NCI-H1092 (cell line): ENCODE data around the gene PDXDC1.
"Not testable (repeated sequence)": the region's sequence is repeated elsewhere in the genome, so short reads cannot be mapped to it uniquely, and the experiment has no call there.

Source experiments
- DNase-seq: peaks from one replicate; lab custom pipeline; 2025; lab: John Stamatoyannopoulos, UW

The PDXDC1 gene

DNA sequence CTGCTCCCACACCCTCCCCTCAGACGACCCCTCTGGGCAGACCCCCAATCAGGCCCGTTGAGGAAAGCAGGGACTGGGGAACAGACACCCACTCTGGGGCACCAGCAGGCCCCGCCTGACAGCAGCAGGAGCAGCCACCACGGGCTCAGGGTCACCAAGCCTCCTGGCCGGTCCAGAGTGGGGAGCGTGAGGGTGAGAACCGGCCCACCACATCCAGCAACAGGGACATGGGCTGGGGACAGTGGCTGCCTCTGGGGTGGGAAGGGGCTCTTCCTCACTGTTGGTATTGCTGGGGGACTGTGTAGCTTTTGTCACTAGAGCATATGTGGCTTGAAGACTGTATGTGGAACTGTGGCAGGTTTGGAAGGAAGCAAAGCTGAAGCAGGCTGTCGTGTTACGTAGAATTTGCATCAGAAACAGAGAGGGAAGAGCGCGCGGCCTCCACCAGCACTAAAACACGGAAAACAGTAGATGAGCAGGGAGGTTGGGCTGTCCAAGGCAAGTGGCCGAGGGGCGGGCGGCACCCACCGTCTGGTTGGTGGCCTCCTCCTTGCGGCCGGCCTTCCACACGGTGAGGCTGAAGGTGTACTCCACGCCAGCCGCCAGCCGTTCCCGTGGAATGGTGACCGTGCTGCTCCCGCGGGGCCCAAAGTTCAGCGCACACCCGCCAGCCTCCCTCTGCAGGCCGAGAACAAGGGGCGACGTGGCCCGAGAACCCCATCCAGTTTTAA, 160.1 kb downstream of the PDXDC1 start:
- DNase-seq: not testable (repeated sequence)

DNA sequence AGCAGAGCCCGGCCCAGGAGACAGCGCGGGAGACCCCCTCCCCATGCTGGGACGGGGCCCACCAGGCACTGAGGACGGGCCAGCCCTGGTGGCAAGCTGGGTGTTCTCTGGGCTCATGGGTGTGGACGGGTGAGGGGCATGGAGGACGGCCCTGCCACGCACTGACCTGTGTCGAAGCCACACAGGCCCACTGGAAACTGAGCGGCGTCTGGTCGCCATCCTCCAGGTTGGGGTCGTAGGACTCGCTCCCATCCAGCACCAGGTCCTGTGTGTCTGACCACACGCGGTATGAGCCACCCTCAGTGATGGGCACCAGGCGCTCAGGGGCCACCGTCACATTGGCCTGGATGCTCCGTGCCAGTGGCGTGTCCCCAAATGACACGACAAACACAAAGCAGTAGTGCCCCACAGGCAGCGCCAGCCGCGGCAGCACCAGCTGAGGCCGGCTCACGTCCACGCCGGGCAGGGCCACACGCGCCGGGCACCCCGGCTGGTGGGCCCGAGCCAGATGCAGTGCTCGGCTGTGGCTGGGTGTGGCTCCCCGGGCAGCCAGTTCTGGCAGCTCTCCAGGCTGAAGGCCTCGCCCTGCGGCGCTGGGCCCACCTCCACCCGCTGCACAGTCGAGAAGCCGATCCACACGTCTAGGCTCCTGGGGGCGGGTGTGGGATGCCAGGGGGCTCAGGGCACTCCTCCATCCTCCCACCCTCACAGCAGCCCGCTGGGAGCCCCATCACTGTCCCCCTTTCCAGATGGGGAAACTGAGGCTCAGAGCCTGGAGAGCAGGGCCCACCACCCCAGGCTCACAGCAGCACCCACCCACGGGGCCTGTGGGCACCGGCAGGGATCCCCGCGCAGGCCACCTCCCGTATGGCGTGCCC, 160.9 kb downstream of the PDXDC1 start:
- DNase-seq: not testable (repeated sequence)

DNA sequence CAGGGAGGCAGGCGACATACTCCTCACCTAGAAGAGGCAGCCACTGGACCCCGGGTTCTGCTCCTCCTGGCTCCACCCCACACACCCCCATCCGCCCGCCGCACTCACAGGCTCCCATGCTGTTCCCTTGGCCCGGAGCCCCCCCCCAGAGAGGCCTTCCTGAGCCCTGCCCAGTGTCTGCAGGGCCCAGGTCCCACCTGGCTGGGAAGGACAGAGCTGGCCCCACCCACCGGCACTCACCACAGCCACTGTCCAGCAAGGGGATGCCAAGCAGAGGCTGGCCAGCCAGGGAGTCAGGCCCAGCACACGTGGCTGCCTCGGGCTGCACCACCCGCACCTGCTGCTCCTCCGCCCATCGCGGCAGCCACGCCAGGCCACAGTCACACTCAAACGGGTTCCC, 162.7 kb downstream of the PDXDC1 start:
- not testable (repeated sequence) for DNase-seq

DNA sequence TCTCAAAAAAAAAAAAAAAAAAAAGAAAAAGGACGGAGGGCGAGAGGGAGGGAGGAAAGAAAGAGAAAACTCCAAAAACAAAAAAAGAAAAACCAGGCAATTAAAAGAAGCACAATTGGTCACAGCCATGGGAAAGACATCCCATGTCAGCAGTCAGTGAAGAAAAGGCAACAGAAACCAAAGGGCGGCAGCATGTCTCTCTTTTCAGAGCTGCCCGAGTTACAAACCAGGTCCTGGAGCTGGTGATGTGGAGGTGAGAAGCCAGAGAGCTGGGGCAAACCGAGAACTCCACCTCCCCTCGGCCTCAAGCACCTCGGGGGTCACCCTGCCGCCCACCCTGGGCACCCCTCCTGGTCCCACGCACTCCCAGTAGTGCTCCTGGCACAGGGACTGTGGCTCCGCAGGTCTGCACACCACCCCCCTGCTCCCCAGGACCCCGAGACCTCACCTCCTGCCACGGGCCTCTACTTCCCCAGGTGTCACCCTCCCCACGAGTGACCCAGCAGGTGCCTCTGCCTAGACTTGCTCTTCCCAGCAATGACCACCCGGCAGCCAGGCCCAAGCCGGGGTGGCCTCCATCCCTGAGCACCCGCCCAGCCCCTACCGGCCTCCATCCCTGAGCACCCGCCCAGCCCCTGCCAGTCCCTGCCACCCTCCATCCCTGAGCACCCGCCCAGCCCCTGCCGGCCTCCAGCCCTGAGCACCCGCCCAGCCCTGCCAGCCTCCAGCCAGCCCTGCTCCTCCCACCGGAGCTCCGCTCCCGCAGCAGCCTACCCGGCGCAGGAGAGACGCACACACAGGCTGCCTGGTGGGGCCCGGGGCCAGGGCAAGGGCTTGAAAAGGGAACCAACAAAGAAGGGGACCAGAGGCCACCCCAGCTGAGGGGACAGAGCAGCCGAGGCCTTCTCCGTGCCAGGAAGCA, 165.9 kb downstream of the PDXDC1 start:
- not testable (repeated sequence) for DNase-seq

DNA sequence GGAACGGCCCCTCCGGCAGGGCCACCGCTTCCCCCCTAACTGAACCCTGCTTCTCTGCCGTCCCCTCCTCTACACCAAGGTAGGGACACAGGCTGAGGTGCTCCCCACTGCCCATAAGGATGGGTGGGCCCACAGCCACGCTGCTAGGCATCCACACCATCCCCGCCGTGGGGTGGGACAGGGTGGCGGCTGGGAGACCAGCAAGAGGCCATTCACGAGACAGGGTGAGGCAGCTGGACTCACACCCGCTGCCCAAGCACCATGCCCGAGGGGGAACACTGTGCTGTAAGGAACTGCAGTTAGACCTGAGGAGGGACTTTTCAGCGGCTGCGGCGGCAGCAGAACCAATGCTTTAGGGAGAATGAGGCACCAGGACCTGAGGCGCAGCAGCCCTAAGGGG, 166.8 kb downstream of the PDXDC1 start:
- no peak for DNase-seq

DNA sequence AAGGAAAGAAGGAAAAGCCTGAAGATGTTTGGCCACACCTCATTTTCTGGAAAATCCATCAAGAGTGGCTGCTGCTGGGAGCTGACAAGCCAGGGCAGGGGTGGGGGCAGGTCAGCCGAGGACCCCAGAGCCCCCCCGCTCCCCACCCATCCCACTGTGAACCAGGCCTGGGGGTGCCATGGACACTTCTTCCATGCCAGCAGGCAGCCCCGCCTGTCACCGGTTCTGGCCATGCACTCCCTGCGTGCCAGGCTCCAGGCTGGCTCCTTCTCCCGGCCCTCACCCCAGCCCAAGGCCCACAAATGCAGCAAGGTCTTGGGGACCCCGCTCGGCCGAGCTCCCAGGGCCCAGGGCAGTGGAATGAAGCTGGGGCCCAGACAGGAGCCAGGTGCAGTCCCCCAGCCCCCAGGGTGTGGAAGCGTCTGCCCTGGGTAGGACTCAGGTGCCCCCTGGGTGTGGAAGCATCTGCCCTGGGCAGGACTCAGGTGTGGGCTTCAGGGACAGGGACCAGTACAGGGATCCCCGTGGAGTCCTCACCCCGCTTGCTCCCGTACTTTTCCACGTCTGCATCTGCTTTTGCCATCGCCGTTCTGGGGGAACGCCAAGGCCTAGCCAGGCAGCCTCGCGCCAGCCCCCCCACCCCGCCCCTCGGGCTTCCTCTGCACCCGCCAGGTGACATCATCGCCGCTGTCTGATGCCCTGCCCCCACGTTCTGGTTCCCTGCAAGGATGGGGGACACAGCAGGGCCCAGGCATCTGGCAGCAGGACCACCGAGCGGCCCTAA, 167.5 kb downstream of the PDXDC1 start:
- DNase-seq: not testable (repeated sequence)

DNA sequence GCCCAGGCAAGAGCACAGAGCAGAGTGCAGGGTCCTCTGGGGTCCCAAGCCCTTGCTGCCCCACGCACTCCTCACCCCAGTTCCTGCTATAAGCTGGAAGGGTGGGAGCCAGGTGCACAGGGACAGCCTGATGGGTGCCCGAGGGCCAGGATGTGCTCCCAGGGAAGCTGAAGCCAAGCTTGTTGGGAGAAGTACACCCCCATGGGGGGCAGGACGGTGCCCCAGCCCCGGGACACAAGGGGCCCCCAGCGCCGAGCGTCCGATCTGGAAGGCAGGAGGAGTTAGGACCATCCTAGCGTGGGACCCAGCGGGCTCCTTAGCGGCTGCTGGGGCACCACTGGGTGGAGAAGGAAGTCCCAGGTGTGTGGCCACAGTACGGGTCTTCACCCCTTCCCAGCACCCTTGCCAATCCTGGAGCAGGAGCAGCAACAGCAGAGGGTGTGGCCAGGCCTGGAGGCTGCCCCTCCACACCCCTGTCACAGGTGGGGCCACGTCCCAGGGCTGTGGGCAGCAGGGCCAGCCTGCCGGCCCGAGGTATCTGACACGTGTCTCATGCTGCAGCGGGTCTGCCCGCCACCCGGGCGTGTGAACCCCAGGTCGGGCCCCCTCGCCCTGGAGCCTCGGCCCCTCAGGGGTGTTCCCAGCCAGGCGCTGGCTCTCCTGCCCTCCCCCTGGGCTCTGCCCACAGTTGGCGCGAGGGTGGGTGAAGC, 168.2 kb downstream of the PDXDC1 start:
- not testable (repeated sequence) for DNase-seq

DNA sequence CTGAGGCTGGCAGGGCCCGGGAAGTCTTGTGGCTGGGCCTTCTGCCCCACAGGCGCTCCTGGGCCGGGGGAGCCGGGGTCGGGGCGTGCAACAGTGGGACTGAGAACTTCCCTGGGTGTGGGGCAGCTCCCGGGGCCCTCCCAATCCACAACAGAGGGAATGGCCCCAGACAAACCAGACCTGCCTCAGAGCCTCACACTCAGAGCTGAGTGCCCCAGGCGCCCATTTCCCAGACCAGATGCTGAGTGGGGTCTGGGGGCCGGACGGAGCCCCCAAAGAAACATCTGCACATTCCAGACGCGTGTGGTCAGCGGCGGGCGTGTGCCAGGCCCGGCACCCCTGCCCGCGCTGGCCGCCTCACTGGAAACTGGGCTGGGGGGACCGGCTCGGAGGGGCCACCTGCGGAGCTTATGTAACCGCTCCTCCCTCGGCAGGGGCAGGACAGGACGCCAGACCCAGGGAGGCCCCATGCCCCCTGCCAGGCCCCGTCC, 168.8 kb downstream of the PDXDC1 start:
- DNase-seq: not testable (repeated sequence)

DNA sequence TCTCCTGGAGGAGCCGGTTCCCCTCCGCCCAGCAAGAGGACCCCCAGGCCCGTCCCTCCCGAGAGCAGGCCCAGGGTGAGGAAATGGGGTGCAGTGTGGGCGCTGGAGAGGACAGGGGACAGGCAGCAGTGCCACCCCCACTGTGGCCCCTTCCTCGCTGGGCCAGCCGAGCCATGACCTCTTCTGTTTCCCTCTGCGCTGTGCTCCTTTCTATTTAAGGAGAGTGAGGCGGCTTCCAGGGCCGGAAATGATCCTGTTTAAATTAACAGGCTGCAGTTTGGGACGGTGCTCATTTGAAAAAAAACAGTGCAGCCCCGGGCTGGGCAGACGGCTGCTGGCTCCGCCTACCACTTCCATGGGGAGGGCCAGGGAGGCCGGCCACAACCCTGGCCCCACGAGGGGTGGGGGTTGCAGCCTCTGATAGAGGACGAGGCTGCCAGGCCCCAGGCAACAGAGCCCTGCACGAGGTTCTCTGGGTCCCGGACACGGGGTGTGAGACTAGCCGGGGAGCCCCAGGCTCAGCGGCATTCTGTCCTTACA, 169.3 kb downstream of the PDXDC1 start:
- not testable (repeated sequence) for DNase-seq

DNA sequence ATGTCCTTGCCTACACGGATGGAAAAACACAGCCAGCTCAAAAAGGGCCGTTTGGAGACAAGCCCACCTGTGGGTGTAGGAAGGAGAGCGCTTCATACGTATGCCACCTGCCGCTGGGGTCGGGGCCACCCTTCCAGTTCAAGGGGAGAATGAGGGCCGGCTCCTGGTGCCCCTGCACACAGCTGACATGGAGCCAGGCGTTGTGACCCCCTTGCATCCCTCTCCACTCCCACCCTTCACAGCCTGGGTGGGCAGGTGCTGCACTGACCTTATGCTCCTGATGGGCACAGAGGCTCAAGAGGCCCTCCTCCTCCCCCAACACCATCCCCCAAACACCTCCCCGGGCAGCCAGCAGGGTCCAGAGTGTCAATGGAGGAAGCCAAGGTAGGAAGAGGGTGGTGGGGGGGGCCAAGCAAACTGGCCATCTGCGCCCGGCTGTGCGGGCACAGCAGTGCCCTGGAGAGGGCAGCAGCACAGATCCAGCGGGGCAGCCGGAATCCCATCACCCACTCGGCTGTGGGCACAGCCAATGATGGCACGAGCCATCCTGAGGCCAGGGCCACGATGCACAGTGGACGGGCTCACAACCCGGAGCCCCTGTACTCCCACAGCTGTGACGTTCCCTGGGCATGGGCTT, 170.1 kb downstream of the PDXDC1 start:
- DNase-seq: not testable (repeated sequence)

DNA sequence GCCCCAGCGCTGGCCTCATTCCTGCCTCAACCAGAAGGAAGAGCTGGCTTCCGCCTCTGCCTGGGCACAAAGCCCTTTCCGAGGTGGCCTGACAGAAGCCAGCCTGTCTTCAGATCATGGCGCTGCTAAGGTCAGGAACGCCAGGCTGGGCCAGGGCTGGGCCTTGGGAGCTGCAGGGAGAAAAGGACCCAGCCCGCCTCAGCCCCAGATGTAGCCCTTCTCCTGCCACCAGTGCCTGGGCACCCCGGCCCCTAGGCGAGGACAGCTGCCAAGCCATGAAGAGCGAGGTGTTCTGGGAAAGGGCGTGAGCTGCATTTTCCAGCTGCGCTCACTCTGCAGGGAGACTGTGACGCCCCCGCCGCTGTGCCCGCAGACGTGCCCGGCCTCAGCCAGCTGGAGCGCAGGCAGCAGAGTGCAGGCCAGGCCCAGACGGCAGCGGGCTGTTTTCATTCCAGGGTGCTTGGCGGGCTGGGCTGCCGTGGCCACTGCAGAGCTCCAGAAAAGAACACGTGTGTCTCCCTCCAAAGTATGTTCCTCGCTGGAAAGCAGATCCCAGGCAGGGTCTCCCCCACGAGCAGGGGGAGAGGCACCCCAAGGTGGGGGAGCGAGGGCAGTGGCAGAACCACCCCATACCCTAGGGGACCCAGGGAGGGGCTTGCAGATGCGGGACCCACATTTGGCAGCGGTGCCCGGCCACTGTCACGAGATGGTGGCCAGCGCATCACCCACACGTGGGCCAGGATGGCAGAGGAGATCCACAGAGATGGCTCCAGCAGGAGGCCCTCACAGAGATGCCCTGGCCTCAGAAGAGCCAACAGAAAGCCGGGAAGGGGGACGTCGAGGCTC, 170.8 kb downstream of the PDXDC1 start:
- not testable (repeated sequence) for DNase-seq

DNA sequence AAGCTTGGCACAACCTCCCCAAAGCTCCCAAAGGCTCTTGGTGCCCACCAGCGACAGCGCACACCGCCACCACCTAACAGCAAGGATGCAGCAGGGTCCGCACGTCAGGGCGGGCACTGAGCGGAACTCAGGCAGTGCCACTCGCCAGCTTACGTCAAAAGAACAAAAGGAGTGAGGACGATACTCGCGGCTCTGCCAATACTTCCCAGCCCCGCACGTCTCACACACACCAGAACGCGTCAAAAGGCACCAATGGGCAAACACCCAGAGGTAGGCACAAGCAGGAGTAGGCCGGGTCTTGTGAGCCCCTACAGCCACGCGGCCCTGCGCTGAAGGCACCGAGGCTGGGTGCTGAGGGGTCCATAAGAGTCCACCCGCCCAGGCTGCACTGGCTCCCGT, 171.4 kb downstream of the PDXDC1 start:
- not testable (repeated sequence) for DNase-seq

DNA sequence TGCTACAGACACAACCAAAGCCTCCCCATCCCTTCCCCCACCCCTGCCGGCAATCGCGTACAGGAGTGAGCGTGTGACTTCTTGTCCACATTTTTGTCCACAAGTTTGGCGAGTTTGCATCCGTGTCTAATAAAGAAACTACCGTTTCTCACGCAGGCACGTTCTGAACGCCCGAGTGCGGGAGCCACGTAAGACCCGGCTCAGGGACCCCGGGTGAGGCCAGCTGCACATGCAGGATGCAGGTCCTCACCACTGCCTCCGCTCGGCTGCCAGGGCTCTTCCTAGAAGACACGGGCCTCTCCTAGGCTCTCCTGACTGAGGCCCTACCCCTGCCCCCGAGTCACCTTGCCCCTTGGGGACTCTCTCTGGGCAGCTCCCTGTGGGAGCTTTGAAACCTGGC, 174.0 kb downstream of the PDXDC1 start:
- DNase-seq: not testable (repeated sequence)

DNA sequence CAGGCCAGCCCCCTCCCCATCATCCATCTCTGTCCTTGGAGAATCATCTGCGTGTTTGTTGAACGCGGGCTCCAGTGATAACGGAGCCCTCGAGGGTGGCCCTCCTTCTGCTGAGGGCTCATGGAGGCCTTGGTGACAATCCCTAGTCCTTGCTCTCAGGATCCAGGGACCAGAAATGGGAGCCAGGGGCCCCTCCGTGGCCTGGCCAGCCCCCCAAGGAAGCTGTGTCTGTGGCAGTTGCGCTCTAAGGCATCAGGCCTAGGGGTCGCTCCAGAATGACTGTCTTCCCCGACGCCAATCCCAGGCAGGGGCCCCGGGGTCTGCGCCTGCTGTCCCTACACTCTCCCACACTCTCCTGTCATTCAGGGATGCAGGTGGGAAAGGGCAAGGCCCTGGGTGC, 174.4 kb downstream of the PDXDC1 start:
- not testable (repeated sequence) for DNase-seq

DNA sequence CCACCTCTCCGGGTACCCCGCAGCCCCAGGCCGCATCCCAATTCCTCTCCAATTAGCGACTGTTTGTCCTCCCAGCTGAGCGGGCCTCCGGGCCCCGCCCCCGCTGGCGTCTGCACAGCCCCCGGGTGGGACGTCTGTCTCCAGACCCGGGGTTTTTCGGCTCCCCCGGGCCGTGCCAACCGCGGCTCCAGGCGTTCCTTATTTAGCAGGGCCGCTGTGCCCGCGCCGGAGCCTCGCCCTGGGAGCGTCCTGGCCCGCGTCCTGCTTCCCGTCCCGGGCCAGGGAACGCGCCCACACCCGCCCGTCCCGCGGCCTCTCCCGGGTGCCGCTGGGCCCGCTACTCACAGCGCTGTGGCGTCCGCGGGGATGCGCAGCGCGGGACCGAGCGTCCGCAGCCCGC, 179.2 kb downstream of the PDXDC1 start:
- not testable (repeated sequence) for DNase-seq

DNA sequence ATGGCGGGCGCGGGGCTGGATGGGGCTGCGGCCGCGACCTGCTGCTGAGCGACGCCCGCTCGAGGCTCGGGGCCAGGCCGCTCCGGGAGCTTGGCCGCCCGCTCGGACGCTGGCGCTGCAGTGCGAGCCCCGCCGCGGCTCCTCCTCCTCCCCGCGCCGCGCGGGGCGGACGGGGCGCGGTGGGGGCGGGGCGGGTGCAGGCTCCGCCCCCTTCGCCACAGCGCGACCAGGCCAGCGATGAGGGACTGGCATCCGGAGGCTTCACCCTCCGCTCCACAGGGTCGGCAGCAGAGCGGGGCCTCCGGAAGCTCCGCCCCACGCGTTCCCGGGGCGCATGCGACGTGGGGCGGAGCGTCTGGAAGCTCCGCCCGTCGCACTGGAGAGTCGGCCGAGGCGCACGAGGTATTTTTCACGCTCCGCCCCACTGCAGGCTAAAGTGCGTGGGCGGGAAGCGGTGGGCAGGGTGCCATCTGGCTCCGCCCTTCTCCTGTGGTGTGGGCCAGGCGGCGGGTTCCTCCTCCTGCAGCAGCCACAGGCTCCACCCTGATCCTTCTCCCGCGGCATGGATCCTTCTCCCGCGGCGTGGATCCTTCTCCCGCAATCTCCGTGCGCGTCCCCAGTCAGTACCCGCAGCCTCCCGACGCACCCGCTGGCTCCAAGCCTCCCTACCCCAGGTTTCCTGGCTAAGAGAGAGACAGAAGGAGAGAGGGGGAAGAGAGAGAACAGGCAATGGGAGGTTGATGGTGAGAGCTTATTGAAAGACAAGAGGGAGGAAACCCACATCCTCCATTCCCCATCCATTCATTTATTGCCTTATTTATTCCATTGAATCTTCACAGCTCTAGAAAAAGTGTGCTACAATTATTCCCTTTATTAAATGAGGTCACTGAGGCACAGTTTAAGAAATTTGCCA, 180.1 kb downstream of the PDXDC1 start:
- DNase-seq: peak; percentile 85

DNA sequence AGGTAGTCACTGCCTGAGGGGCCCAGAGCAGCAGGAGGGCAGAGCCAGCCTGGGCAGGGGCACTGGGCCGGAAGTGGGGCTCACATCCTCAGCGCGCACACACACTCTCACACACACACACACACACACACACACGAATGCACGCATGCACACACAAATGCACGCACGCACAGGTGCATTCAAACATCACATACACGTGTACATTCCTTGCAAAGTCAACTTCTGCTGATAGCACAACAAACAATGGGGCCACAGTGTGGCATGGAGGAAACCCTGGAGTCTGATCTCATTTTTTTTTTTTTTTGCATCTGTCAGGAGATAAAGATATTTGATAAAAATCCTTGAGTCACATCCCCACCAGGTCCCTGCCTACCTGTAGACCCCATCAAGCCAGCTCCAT, 182.8 kb downstream of the PDXDC1 start:
- DNase-seq: not testable (repeated sequence)

DNA sequence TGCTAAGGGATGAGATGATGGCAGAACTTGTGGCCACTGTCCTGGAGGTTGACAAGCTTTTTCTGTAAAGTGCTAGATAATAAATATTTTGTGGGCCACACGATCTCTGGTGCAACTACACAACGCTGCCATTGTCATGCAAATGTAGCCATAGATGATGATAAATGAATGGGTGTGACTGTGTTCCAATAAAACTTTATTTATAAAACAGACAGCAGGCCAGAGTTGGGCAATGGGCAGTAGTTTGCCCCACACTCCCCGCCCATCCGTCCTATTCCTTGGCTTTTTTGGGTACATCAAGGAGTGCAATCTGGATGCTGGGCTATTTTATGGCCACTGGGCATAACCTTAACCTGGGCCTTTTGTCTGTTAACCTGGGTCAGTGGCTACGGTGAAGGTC, 184.8 kb downstream of the PDXDC1 start:
- DNase-seq: not testable (repeated sequence)
